Body of pancreas (tissue), 4 donors: ENCODE results near the gene RAB22A. TPM values are rescaled to one million over a fixed set of nuclear protein-coding genes. Genes with fewer than 3 reads are reported as not detected.

ENCODE experiments used
- ATAC-seq: fragments of 150-250 bp; one replicate; pipeline ENCODE4 v1.9.1; 2016
- DNase-seq, 4 donors: peaks; one replicate each; pipeline ENCODE4 v3.0.0-alpha.2; 2019
- H3K27ac ChIP-seq, 4 donors: fragments of 200-600 bp; sonication (generic); 1 replicate in 3 of 4; 2 replicates in 1 of 4; pipeline versions ENCODE4 v1.5.1 to v1.6.1; 2016 to 2019; ENCODE audit warnings: mild to moderate bottlenecking in 1 of 4, mixed read lengths in 1 of 4, moderate library complexity in 1 of 4
- H3K27me3 ChIP-seq, 2 donors: fragments of 200-600 bp; sonication (generic); one replicate each; pipeline ENCODE4 v1.6.0; 2016; ENCODE audit warnings: mild to moderate bottlenecking in 1 of 2
- H3K36me3 ChIP-seq, 2 donors: fragments of 200-600 bp; sonication (generic); replicated peaks in 1 of 2; 2 replicates each; pipeline ENCODE4 v1.5.1; 2016; ENCODE audit warnings: low read depth in 2 of 2; ENCODE audit not compliant: insufficient read depth in 1 of 2
- H3K4me1 ChIP-seq: fragments of 200-600 bp; sonication (generic); one replicate; pipeline ENCODE4 v1.6.0; 2016
- H3K4me3 ChIP-seq, 2 donors: fragments of 200-600 bp; sonication (generic); 1 replicate in 1 of 2; 2 replicates in 1 of 2; pipeline ENCODE4 v1.5.1; 2016 to 2019
- H3K9me3 ChIP-seq, 3 donors: fragments of 200-600 bp; sonication (generic); 1 replicate in 2 of 3; 2 replicates in 1 of 3; pipeline ENCODE4 v1.5.1; 2016
- CTCF ChIP-seq, 7 experiments: fragments of 450-650 bp in 4 of 7; fragments of 200-600 bp in 3 of 7; sonication (generic) in 3 of 7; IDR thresholded peaks; one replicate each; pipeline ENCODE4 v1.5.1; 2016 to 2019; ENCODE audit warnings: antibody characterized with exemption in 7 of 7
- POLR2A ChIP-seq, 3 donors: fragments of 450-650 bp; IDR thresholded peaks; one replicate each; pipeline ENCODE4 v1.6.1; 2016; ENCODE audit warnings: antibody characterized with exemption in 3 of 3, mild to moderate bottlenecking in 2 of 3
- whole genome bisulfite sequencing, 2 donors: methylation state at CpG; one replicate each; pipeline ENCODE4 v1.1.5; 2017; 5-methylcytosine and 5-hydroxymethylcytosine counted together
- intact Hi-C: fragments of 100-400 bp; cut with DNase I; formaldehyde crosslinking; loops from one replicate; pipeline ENCODE4 v1.15.1; 2023
- total RNA-seq, 2 donors: library from RNA; depleted of rRNA; stranded (reverse); fragments of >200 nt; gene quantifications; one replicate each; pipeline ENCODE4 v1.1.0, GENCODE V29; 2016

RAB22A gene
- total RNA-seq, 2 donors from 2014 or later, result 6.3 to 9.1 TPM

- DNase-seq (no peak), ATAC-seq (no peak)
- intact Hi-C loops, result no loop called here
- Histone ChIP-seq H3K9me3 (no peaks in the 10 kb centered on the region), H3K27ac (no peak overlapping the region), H3K36me3 (peaks cover 0 to 9% of the 10 kb centered on the region in 2 donors), H3K4me1 (no peaks in the 10 kb centered on the region), H3K4me3 (no peak overlapping the region), H3K27me3 (no peaks in the 10 kb centered on the region)
- 90 to 96% methylated on average over 3 of the region's 3 CpGs for WGBS, 2 donors
- TF ChIP-seq POLR2A (IDR thresholded peaks at IDR 0.05) (no peak), CTCF (IDR thresholded peaks at IDR 0.05) (no peak)
Observed at GRCh38 chr20:58342104-58342945, 32.8 kb downstream of the RAB22A start.

- Histone ChIP-seq H3K9me3 (no peaks in the 10 kb centered on the region), H3K36me3 (peaks cover 0 to 9% of the 10 kb centered on the region in 2 donors), H3K27ac (no peak overlapping the region), H3K4me3 (no peak overlapping the region), H3K27me3 (no peaks in the 10 kb centered on the region), H3K4me1 (no peaks in the 10 kb centered on the region)
- intact Hi-C loops, result no loop called here
- 92 to 95% methylated on average over 4 of the region's 4 CpGs for WGBS, 2 donors
- no peak for ATAC-seq
- TF ChIP-seq CTCF (IDR thresholded peaks at IDR 0.05) (no peak), POLR2A (IDR thresholded peaks at IDR 0.05) (no peak)
- DNase-seq, result no peak
Observed at GRCh38 chr20:58344741-58345140, 35.2 kb downstream of the RAB22A start.

GRCh38 chr20:58349570-58349969 lies 40.1 kb downstream of the RAB22A start:
- Histone ChIP-seq H3K36me3 (peaks cover 0 to 14% of the 10 kb centered on the region in 2 donors), H3K27ac (no peak overlapping the region), H3K4me3 (no peak overlapping the region), H3K4me1 (no peaks in the 10 kb centered on the region), H3K9me3 (no peaks in the 10 kb centered on the region), H3K27me3 (no peaks in the 10 kb centered on the region)
- DNase-seq (no peak), ATAC-seq (no peak)
- intact Hi-C loops, result no loop called here
- no peak for TF ChIP-seq POLR2A (IDR thresholded peaks at IDR 0.05)
- TF ChIP-seq CTCF (IDR thresholded peaks at IDR 0.05), result no peak
- 91 to 94% methylated on average over 3 of the region's 3 CpGs for WGBS, 2 donors

GRCh38 chr20:58352468-58352867 lies 43.0 kb downstream of the RAB22A start:
- no peak for DNase-seq
- Histone ChIP-seq H3K9me3 (no peaks in the 10 kb centered on the region), H3K36me3 (peaks cover 0 to 7% of the 10 kb centered on the region in 2 donors), H3K4me1 (no peaks in the 10 kb centered on the region), H3K4me3 (no peak overlapping the region), H3K27me3 (no peaks in the 10 kb centered on the region), H3K27ac (no peak overlapping the region)
- ATAC-seq, result no peak
- intact Hi-C loops, result no loop called here
- WGBS, 2 donors, result 76 to 87% methylated on average over 2 of the region's 2 CpGs
- TF ChIP-seq POLR2A (IDR thresholded peaks at IDR 0.05) (no peak), CTCF (IDR thresholded peaks at IDR 0.05) (no peak)

GRCh38 chr20:58359441-58359840 lies 49.9 kb downstream of the RAB22A start:
- intact Hi-C loops, result no loop called here
- TF ChIP-seq CTCF (IDR thresholded peaks at IDR 0.05), result no peak
- no peak for TF ChIP-seq POLR2A (IDR thresholded peaks at IDR 0.05)
- ATAC-seq (no peak), DNase-seq (no peak)
- Histone ChIP-seq H3K27me3 (no peaks in the 10 kb centered on the region), H3K27ac (no peak overlapping the region), H3K9me3 (no peaks in the 10 kb centered on the region), H3K4me3 (no peak overlapping the region), H3K36me3 (peaks cover 0 to 12% of the 10 kb centered on the region in 2 donors), H3K4me1 (no peaks in the 10 kb centered on the region)
- 82 to 90% methylated on average over 8 of the region's 8 CpGs for WGBS, 2 donors
